ENCODE measurements around the gene ADI1. TPM values are rescaled to one million over a fixed set of nuclear protein-coding genes. Genes with fewer than 3 reads are reported as not detected.
A peak's percentile ranks its signal among the peaks of the same experiment; 100 is the strongest.

ADI1 gene
- total RNA-seq, 1 donor from 2014 or later: 60.2 TPM

GRCh38 chr2:3487028-3487425 lies 32.3 kb downstream of the ADI1 start:
- no peaks in the 10 kb centered on the region for H3K9me3 ChIP-seq
- no peak overlapping the region for H3K4me3 ChIP-seq
- H3K27ac ChIP-seq: no peak overlapping the region
- no peak for ATAC-seq
- DNase-seq: peak; percentile 12
- TF ChIP-seq CTCF (IDR thresholded peaks at IDR 0.05): no peak
- H3K4me1 ChIP-seq: no peaks in the 10 kb centered on the region
- H3K36me3 ChIP-seq: peaks cover 3% of the 10 kb centered on the region
- intact Hi-C loops (cut with DNase I): no loop called here
- no peaks in the 10 kb centered on the region for H3K27me3 ChIP-seq (ENCODE audit: low read depth)

GRCh38 chr2:3486047-3487027 lies 33.0 kb downstream of the ADI1 start:
- intact Hi-C loops (cut with DNase I): no loop called here
- H3K9me3 ChIP-seq: no peaks in the 10 kb centered on the region
- H3K4me3 ChIP-seq: no peak overlapping the region
- ATAC-seq: no peak
- no peaks in the 10 kb centered on the region for H3K27me3 ChIP-seq (ENCODE audit: low read depth)
- H3K27ac ChIP-seq: no peak overlapping the region
- peaks cover 3% of the 10 kb centered on the region for H3K36me3 ChIP-seq
- no peak for TF ChIP-seq CTCF (IDR thresholded peaks at IDR 0.05)
- no peak for DNase-seq
- no peaks in the 10 kb centered on the region for H3K4me1 ChIP-seq

- H3K4me3 ChIP-seq: no peak overlapping the region
- no peak for TF ChIP-seq CTCF (IDR thresholded peaks at IDR 0.05)
- no peaks in the 10 kb centered on the region for H3K4me1 ChIP-seq
- no peak overlapping the region for H3K27ac ChIP-seq
- no peak for DNase-seq
- intact Hi-C loops (cut with DNase I): no loop called here
- no peaks in the 10 kb centered on the region for H3K27me3 ChIP-seq (ENCODE audit: low read depth)
- H3K9me3 ChIP-seq: no peaks in the 10 kb centered on the region
- peaks cover 8% of the 10 kb centered on the region for H3K36me3 ChIP-seq
- ATAC-seq: no peak
Observed at GRCh38 chr2:3485166-3485565, 34.2 kb downstream of the ADI1 start.

- intact Hi-C loops (cut with DNase I): no loop called here
- no peak overlapping the region for H3K4me3 ChIP-seq
- TF ChIP-seq CTCF (IDR thresholded peaks at IDR 0.05): no peak
- H3K27ac ChIP-seq: no peak overlapping the region
- peaks cover 17% of the 10 kb centered on the region for H3K36me3 ChIP-seq
- H3K27me3 ChIP-seq (ENCODE audit: low read depth): no peaks in the 10 kb centered on the region
- DNase-seq (no peak), ATAC-seq (no peak)
- no peaks in the 10 kb centered on the region for H3K9me3 ChIP-seq
- H3K4me1 ChIP-seq: no peaks in the 10 kb centered on the region
Observed at GRCh38 chr2:3483986-3484960, 35.1 kb downstream of the ADI1 start.

- ATAC-seq (peak; percentile 95 to 96), DNase-seq (peak; percentile 90)
- Histone ChIP-seq H3K9me3 (no peaks in the 10 kb centered on the region), H3K27me3 (ENCODE audit: low read depth) (no peaks in the 10 kb centered on the region), H3K4me3 (peak overlapping the region; percentile 30), H3K4me1 (no peaks in the 10 kb centered on the region), H3K27ac (no peak overlapping the region), H3K36me3 (peaks cover 25% of the 10 kb centered on the region)
- TF ChIP-seq CTCF (IDR thresholded peaks at IDR 0.05): no peak
- intact Hi-C loops (cut with DNase I): no loop called here
Observed at GRCh38 chr2:3483227-3483985, 35.9 kb downstream of the ADI1 start.
